OCI-LY1 (cell line): ENCODE results near the gene SAMD3.

Source experiments
- H2AFZ ChIP-seq: fragments of 200-600 bp; sonication (generic), shearing (Covaris generic); 2 replicates; pipeline ENCODE4 v1.6.0; 2014; ENCODE audit warnings: antibody characterized with exemption, mild to moderate bottlenecking, low read length
- H3F3A ChIP-seq: fragments of 200-600 bp; sonication (generic), shearing (Covaris generic); 2 replicates; pipeline ENCODE4 v1.6.0; 2014; ENCODE audit warnings: mild to moderate bottlenecking, antibody characterized with exemption, low read length, moderate library complexity; ENCODE audit not compliant: insufficient read depth
- H3K27ac ChIP-seq: fragments of 200-600 bp; sonication (generic); 2 replicates; pipeline ENCODE4 v1.5.1; 2014; ENCODE audit warnings: low read length, mixed run types, mild to moderate bottlenecking, low read depth; ENCODE audit not compliant: poor library complexity, severe bottlenecking
- H3K27me3 ChIP-seq: fragments of 200-600 bp; sonication (generic); 2 replicates; pipeline ENCODE4 v1.6.0; 2014; ENCODE audit warnings: antibody characterized with exemption, mild to moderate bottlenecking, low read length, moderate library complexity; ENCODE audit not compliant: insufficient read depth
- H3K36me3 ChIP-seq: fragments of 200-600 bp; sonication (generic); 2 replicates; pipeline ENCODE4 v1.6.1; 2014; ENCODE audit warnings: mild to moderate bottlenecking, antibody characterized with exemption, low read length, moderate library complexity, mixed read lengths; ENCODE audit not compliant: insufficient read depth
- H3K4me1 ChIP-seq: fragments of 200-600 bp; sonication (generic); 2 replicates; pipeline ENCODE4 v1.5.1; 2014; ENCODE audit warnings: mild to moderate bottlenecking, low read length, moderate library complexity; ENCODE audit not compliant: insufficient read depth, severe bottlenecking
- H3K4me2 ChIP-seq: fragments of 200-600 bp; sonication (generic), shearing (Covaris generic); 2 replicates; pipeline ENCODE4 v1.6.1; 2014; ENCODE audit warnings: low read length
- H3K4me3 ChIP-seq: fragments of 200-600 bp; sonication (generic); 2 replicates; pipeline ENCODE4 v1.5.1; 2014; ENCODE audit warnings: low read length, low read depth, mild to moderate bottlenecking, mixed read lengths; ENCODE audit not compliant: poor library complexity, severe bottlenecking
- H3K79me2 ChIP-seq: fragments of 200-600 bp; shearing (Covaris generic); 2 replicates; pipeline ENCODE4 v1.6.1; 2016; ENCODE audit warnings: mixed run types, low read length, mixed read lengths; ENCODE audit not compliant: insufficient read depth
- H3K9ac ChIP-seq: fragments of 200-600 bp; sonication (generic), shearing (Covaris generic); 2 replicates; pipeline ENCODE4 v1.6.1; 2014; ENCODE audit warnings: mild to moderate bottlenecking, low read length, mixed read lengths
- H3K9me2 ChIP-seq: fragments of 200-600 bp; sonication (generic), shearing (Covaris generic); 2 replicates; pipeline ENCODE4 v1.6.1; 2014; ENCODE audit warnings: low read depth, mild to moderate bottlenecking, low read length, mixed read lengths
- H3K9me3 ChIP-seq: fragments of 200-600 bp; shearing (Covaris generic); 2 replicates; pipeline ENCODE4 v1.6.1; 2014; ENCODE audit warnings: low read length, mixed read lengths
- H4K20me1 ChIP-seq: fragments of 200-600 bp; sonication (generic), shearing (Covaris generic); 2 replicates; pipeline ENCODE4 v1.6.0; 2016; ENCODE audit warnings: mild to moderate bottlenecking, low read length; ENCODE audit not compliant: insufficient read depth
- EZH2 ChIP-seq: fragments of 200-600 bp; sonication (generic), shearing (Covaris generic); IDR thresholded peaks from 2 replicates; pipeline ENCODE4 v1.8.0; 2017; ENCODE audit warnings: borderline replicate concordance, mixed run types, mild to moderate bottlenecking, antibody characterized with exemption, low read length, moderate library complexity, mixed read lengths
- TF ChIP-seq, protein P1 (sequence below): fragments of 200-600 bp; sonication (generic), shearing (Covaris generic); IDR thresholded peaks from 2 replicates; pipeline ENCODE4 v1.5.1; 2017; ENCODE audit warnings: mild to moderate bottlenecking, antibody characterized with exemption, low read length, moderate library complexity, mixed read lengths

SAMD3 gene

DNA sequence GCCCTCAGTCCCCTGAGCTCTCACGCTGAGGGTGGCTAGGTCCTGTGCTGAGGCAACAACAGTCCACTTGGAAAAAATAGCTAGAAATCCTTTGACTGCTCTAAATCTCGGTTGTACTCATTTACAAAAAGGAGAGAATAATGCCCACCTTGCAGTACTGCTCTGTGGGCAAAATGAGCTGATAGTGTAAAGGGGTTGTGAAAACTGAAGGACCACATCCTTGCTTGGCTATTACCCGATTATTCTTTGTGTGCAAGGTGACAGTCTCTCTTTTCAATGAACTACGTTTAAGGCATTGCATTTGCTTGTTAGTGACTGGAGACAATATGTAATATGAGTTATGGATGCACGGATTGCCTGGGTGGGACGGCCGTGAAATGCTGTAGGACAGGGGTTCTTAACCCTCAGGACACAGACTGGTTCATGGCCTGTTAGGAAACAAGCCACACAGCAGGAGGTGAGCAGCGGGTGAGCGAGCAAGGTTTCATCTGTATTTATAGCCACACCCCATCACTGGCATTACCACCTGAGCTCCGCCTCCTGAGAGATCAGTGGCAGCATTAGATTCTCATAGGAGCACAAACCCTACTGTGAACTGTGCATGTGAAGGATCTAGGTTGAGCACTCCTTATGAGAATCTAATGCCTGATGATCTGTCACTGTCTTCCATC is 14.6 kb downstream of the SAMD3 start:
- H3K36me3 ChIP-seq, result no peaks in the 10 kb centered on the region
- no peaks in the 10 kb centered on the region for H3K79me2 ChIP-seq
- H3K27me3 ChIP-seq, result no peaks in the 10 kb centered on the region
- H3K27ac ChIP-seq, result no peak overlapping the region
- no peak overlapping the region for H3K4me3 ChIP-seq
- H3K4me2 ChIP-seq, result no peak overlapping the region
- no peaks in the 10 kb centered on the region for H3K9me3 ChIP-seq
- TF ChIP-seq, protein P1, sequence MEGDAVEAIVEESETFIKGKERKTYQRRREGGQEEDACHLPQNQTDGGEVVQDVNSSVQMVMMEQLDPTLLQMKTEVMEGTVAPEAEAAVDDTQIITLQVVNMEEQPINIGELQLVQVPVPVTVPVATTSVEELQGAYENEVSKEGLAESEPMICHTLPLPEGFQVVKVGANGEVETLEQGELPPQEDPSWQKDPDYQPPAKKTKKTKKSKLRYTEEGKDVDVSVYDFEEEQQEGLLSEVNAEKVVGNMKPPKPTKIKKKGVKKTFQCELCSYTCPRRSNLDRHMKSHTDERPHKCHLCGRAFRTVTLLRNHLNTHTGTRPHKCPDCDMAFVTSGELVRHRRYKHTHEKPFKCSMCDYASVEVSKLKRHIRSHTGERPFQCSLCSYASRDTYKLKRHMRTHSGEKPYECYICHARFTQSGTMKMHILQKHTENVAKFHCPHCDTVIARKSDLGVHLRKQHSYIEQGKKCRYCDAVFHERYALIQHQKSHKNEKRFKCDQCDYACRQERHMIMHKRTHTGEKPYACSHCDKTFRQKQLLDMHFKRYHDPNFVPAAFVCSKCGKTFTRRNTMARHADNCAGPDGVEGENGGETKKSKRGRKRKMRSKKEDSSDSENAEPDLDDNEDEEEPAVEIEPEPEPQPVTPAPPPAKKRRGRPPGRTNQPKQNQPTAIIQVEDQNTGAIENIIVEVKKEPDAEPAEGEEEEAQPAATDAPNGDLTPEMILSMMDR, result no peak
- no peak for TF ChIP-seq EZH2
- no peak overlapping the region for H3K9ac ChIP-seq
- no peaks in the 10 kb centered on the region for H4K20me1 ChIP-seq
- no peak overlapping the region for H2AFZ ChIP-seq
- no peaks in the 10 kb centered on the region for H3K4me1 ChIP-seq
- H3K9me2 ChIP-seq, result no peaks in the 10 kb centered on the region
- no peaks in the 10 kb centered on the region for H3F3A ChIP-seq

DNA sequence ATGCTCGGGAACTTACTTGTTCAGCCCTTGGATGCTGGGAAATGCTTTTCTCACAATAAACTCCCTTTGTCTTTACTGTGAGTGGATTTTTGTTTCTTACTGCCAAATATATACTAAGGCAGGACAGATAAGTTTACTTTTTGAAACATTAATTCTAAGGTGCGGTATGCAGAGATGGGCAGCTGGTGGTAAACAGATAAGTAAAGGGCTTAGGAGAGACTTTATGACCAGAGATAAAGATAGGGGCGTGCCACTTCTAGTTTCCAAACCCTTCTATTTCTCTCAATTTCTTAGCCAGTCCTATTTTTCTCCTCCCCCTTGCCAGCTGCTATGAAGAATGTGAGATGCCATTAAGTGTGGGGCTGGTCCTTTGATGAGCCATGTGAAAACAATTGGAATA is 16.3 kb downstream of the SAMD3 start:
- H3K27ac ChIP-seq, result no peak overlapping the region
- H2AFZ ChIP-seq, result no peak overlapping the region
- TF ChIP-seq, protein P1, result no peak
- TF ChIP-seq EZH2, result no peak
- no peak overlapping the region for H3K9ac ChIP-seq
- H3F3A ChIP-seq, result no peaks in the 10 kb centered on the region
- H4K20me1 ChIP-seq, result no peaks in the 10 kb centered on the region
- no peaks in the 10 kb centered on the region for H3K79me2 ChIP-seq
- H3K9me2 ChIP-seq, result no peaks in the 10 kb centered on the region
- H3K9me3 ChIP-seq, result no peaks in the 10 kb centered on the region
- no peak overlapping the region for H3K4me2 ChIP-seq
- no peaks in the 10 kb centered on the region for H3K27me3 ChIP-seq
- no peaks in the 10 kb centered on the region for H3K4me1 ChIP-seq
- H3K36me3 ChIP-seq, result no peaks in the 10 kb centered on the region
- H3K4me3 ChIP-seq, result no peak overlapping the region

DNA sequence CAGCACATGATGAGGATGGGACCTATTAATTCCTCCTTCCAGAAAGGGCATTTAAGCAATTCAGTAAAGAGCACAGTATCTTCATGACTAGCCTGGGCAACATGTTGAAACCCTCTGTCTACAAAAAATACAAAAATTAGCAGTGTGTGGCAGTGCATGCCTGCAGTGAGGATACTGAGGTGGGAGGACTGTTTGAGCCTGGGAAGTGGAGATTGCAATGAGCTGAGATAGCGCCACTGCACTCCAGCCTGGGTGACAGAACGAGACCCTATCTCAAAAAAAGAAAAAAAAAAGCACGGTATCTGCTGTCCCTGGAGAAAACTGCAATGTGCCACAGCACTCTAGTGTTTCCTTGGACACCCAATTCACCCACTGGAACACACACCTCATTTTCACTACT is 18.4 kb downstream of the SAMD3 start:
- Histone ChIP-seq H4K20me1 (no peaks in the 10 kb centered on the region), H3K9me2 (no peaks in the 10 kb centered on the region), H3K9me3 (no peaks in the 10 kb centered on the region), H3K36me3 (no peaks in the 10 kb centered on the region), H3K79me2 (no peaks in the 10 kb centered on the region), H3K27ac (no peak overlapping the region), H3K4me1 (no peaks in the 10 kb centered on the region), H2AFZ (no peak overlapping the region), H3K4me3 (no peak overlapping the region), H3F3A (no peaks in the 10 kb centered on the region), H3K27me3 (no peaks in the 10 kb centered on the region), H3K9ac (no peak overlapping the region), H3K4me2 (no peak overlapping the region)
- TF ChIP-seq, protein P1, result no peak
- no peak for TF ChIP-seq EZH2
